Rectal smooth muscle tissue (tissue), 1 donor: ENCODE results near the gene ACOXL.

Experiments
- H3K27ac ChIP-seq: one replicate; pipeline ENCODE4 v1.7.0; 2013; ENCODE audit warnings: low read depth, low read length, inconsistent platforms
- H3K27me3 ChIP-seq: one replicate; pipeline ENCODE4 v1.7.0; 2013; ENCODE audit warnings: low read length; ENCODE audit not compliant: control insufficient read depth, insufficient read depth
- H3K36me3 ChIP-seq: one replicate; pipeline ENCODE4 v1.7.0; 2013; ENCODE audit warnings: low read length; ENCODE audit not compliant: control insufficient read depth, insufficient read depth
- H3K4me1 ChIP-seq: one replicate; pipeline ENCODE4 v1.7.0; 2013; ENCODE audit warnings: low read length; ENCODE audit not compliant: control insufficient read depth, insufficient read depth
- H3K4me3 ChIP-seq: one replicate; pipeline ENCODE4 v1.7.0; 2013; ENCODE audit warnings: low read length
- H3K9ac ChIP-seq: one replicate; pipeline ENCODE4 v1.7.0; 2013; ENCODE audit warnings: low read length

Gene ACOXL

GRCh38 chr2:110791435-110791834, 59.1 kb downstream of the ACOXL start:
- Histone ChIP-seq H3K4me1 (no peaks in the 10 kb centered on the region), H3K9ac (no peak overlapping the region), H3K36me3 (no peaks in the 10 kb centered on the region), H3K4me3 (no peak overlapping the region), H3K27ac (no peak overlapping the region), H3K27me3 (no peaks in the 10 kb centered on the region)

GRCh38 chr2:110793034-110793433, 60.7 kb downstream of the ACOXL start:
- H3K4me1 ChIP-seq, result no peaks in the 10 kb centered on the region
- H3K27ac ChIP-seq, result no peak overlapping the region
- no peak overlapping the region for H3K4me3 ChIP-seq
- no peaks in the 10 kb centered on the region for H3K27me3 ChIP-seq
- H3K9ac ChIP-seq, result no peak overlapping the region
- H3K36me3 ChIP-seq, result no peaks in the 10 kb centered on the region

- Histone ChIP-seq H3K4me1 (no peaks in the 10 kb centered on the region), H3K36me3 (no peaks in the 10 kb centered on the region), H3K9ac (no peak overlapping the region), H3K27me3 (no peaks in the 10 kb centered on the region), H3K27ac (no peak overlapping the region), H3K4me3 (no peak overlapping the region)
These were observed 62.0 kb downstream of the ACOXL start for GRCh38 chr2:110794390-110794789.

- Histone ChIP-seq H3K4me1 (no peaks in the 10 kb centered on the region), H3K36me3 (no peaks in the 10 kb centered on the region), H3K27me3 (no peaks in the 10 kb centered on the region), H3K4me3 (no peak overlapping the region), H3K27ac (no peak overlapping the region), H3K9ac (no peak overlapping the region)
These were observed 62.6 kb downstream of the ACOXL start for GRCh38 chr2:110794951-110795350.

- H3K27ac ChIP-seq, result no peak overlapping the region
- H3K27me3 ChIP-seq, result no peaks in the 10 kb centered on the region
- H3K36me3 ChIP-seq, result no peaks in the 10 kb centered on the region
- H3K4me1 ChIP-seq, result no peaks in the 10 kb centered on the region
- H3K9ac ChIP-seq, result no peak overlapping the region
- no peak overlapping the region for H3K4me3 ChIP-seq
These were observed 64.4 kb downstream of the ACOXL start for GRCh38 chr2:110796716-110797301.

GRCh38 chr2:110799376-110799775, 67.0 kb downstream of the ACOXL start:
- Histone ChIP-seq H3K27ac (no peak overlapping the region), H3K27me3 (no peaks in the 10 kb centered on the region), H3K36me3 (no peaks in the 10 kb centered on the region), H3K4me1 (no peaks in the 10 kb centered on the region), H3K4me3 (no peak overlapping the region), H3K9ac (no peak overlapping the region)

GRCh38 chr2:110800611-110801402, 68.4 kb downstream of the ACOXL start:
- Histone ChIP-seq H3K4me1 (no peaks in the 10 kb centered on the region), H3K9ac (no peak overlapping the region), H3K27ac (no peak overlapping the region), H3K4me3 (no peak overlapping the region), H3K36me3 (no peaks in the 10 kb centered on the region), H3K27me3 (no peaks in the 10 kb centered on the region)

- Histone ChIP-seq H3K36me3 (no peaks in the 10 kb centered on the region), H3K27me3 (no peaks in the 10 kb centered on the region), H3K27ac (no peak overlapping the region), H3K9ac (no peak overlapping the region), H3K4me1 (no peaks in the 10 kb centered on the region), H3K4me3 (no peak overlapping the region)
These were observed 70.0 kb downstream of the ACOXL start for GRCh38 chr2:110802208-110802932.

GRCh38 chr2:110804433-110804832, 72.1 kb downstream of the ACOXL start:
- H3K4me1 ChIP-seq, result no peaks in the 10 kb centered on the region
- H3K36me3 ChIP-seq, result no peaks in the 10 kb centered on the region
- no peak overlapping the region for H3K27ac ChIP-seq
- H3K4me3 ChIP-seq, result no peak overlapping the region
- H3K9ac ChIP-seq, result no peak overlapping the region
- no peaks in the 10 kb centered on the region for H3K27me3 ChIP-seq

- no peaks in the 10 kb centered on the region for H3K4me1 ChIP-seq
These were observed 72.5 kb downstream of the ACOXL start for GRCh38 chr2:110804915-110805314.

GRCh38 chr2:110805894-110806452, 73.6 kb downstream of the ACOXL start:
- H3K9ac ChIP-seq, result no peak overlapping the region
- no peaks in the 10 kb centered on the region for H3K4me1 ChIP-seq
- no peak overlapping the region for H3K27ac ChIP-seq
- no peaks in the 10 kb centered on the region for H3K27me3 ChIP-seq
- H3K4me3 ChIP-seq, result no peak overlapping the region
- no peaks in the 10 kb centered on the region for H3K36me3 ChIP-seq

More at GRCh38 chr2:110804915-110805314, 72.5 kb downstream of the ACOXL start:
- Histone ChIP-seq H3K9ac (no peak overlapping the region), H3K27ac (no peak overlapping the region), H3K27me3 (no peaks in the 10 kb centered on the region), H3K36me3 (no peaks in the 10 kb centered on the region), H3K4me3 (no peak overlapping the region)

GRCh38 chr2:110807522-110807921, 75.1 kb downstream of the ACOXL start:
- Histone ChIP-seq H3K9ac (no peak overlapping the region), H3K4me3 (no peak overlapping the region), H3K27ac (no peak overlapping the region), H3K27me3 (no peaks in the 10 kb centered on the region), H3K36me3 (no peaks in the 10 kb centered on the region), H3K4me1 (no peaks in the 10 kb centered on the region)
